H9 (cell line): ENCODE measurements around the gene MAPK8. TPM values are rescaled to one million over a fixed set of nuclear protein-coding genes. Genes with fewer than 3 reads are reported as not detected.

Source experiments
- DNase-seq: peaks from one replicate; pipeline ENCODE4 v3.0.0-alpha.2; 2017
- H2AFZ ChIP-seq: one replicate; pipeline ENCODE4 v1.6.1; 2013; ENCODE audit warnings: mild to moderate bottlenecking, low read length, control low read depth, moderate library complexity
- H2AK5ac ChIP-seq: 2 replicates; pipeline ENCODE4 v1.6.1; 2013; ENCODE audit warnings: low read length, control low read depth, mixed read lengths; ENCODE audit not compliant: insufficient read length
- H2BK120ac ChIP-seq: one replicate; pipeline ENCODE4 v1.6.1; 2013; ENCODE audit warnings: low read depth, mild to moderate bottlenecking, low read length, control low read depth, inconsistent platforms; ENCODE audit not compliant: poor library complexity, severe bottlenecking
- H2BK12ac ChIP-seq: 2 replicates; pipeline ENCODE4 v1.6.1; 2013; ENCODE audit warnings: low read length, control low read depth, mixed read lengths, low read depth; ENCODE audit not compliant: insufficient read length
- H2BK15ac ChIP-seq: 2 replicates; pipeline ENCODE4 v1.6.1; 2013; ENCODE audit warnings: low read depth, low read length, control low read depth
- H2BK20ac ChIP-seq: one replicate; pipeline ENCODE4 v1.6.1; 2013; ENCODE audit warnings: low read depth, mild to moderate bottlenecking, low read length, control low read depth, inconsistent platforms; ENCODE audit not compliant: poor library complexity, severe bottlenecking
- H2BK5ac ChIP-seq: 2 replicates; pipeline ENCODE4 v1.6.1; 2013; ENCODE audit warnings: low read length, control low read depth, mixed read lengths; ENCODE audit not compliant: insufficient read length
- H3K14ac ChIP-seq: 2 replicates; pipeline ENCODE4 v1.6.1; 2013; ENCODE audit warnings: low read length, control low read depth; ENCODE audit not compliant: insufficient read depth
- H3K18ac ChIP-seq: 2 replicates; pipeline ENCODE4 v1.6.1; 2013; ENCODE audit warnings: low read depth, mild to moderate bottlenecking, mixed read lengths, low read length, control low read depth; ENCODE audit not compliant: insufficient read length
- H3K23ac ChIP-seq: 2 replicates; pipeline ENCODE4 v1.6.1; 2013; ENCODE audit warnings: low read length, control low read depth, mixed read lengths, low read depth; ENCODE audit not compliant: insufficient read length
- H3K23me2 ChIP-seq: 2 replicates; pipeline ENCODE4 v1.6.1; 2013; ENCODE audit warnings: low read depth, mild to moderate bottlenecking, mixed read lengths, low read length, control low read depth; ENCODE audit not compliant: insufficient read length, poor library complexity, severe bottlenecking
- H3K27ac ChIP-seq: 2 replicates; pipeline ENCODE4 v1.5.1; 2013; ENCODE audit warnings: low read length, control low read depth, mixed read lengths, low read depth; ENCODE audit not compliant: insufficient read length
- H3K27me3 ChIP-seq: 2 replicates; pipeline ENCODE4 v1.6.1; 2013; ENCODE audit warnings: low read length, control low read depth, inconsistent platforms; ENCODE audit not compliant: insufficient read depth
- H3K4ac ChIP-seq: 2 replicates; pipeline ENCODE4 v1.6.1; 2013; ENCODE audit warnings: low read depth, mild to moderate bottlenecking, control low read depth, inconsistent platforms, low read length, moderate library complexity
- H3K4me1 ChIP-seq: 2 replicates; pipeline ENCODE4 v1.6.1; 2013; ENCODE audit warnings: low read length, control low read depth, inconsistent platforms; ENCODE audit not compliant: insufficient read depth
- H3K4me2 ChIP-seq: 2 replicates; pipeline ENCODE4 v1.6.1; 2013; ENCODE audit warnings: low read length, control low read depth, mixed read lengths; ENCODE audit not compliant: insufficient read length, insufficient read depth
- H3K56ac ChIP-seq: 2 replicates; pipeline ENCODE4 v1.6.1; 2013; ENCODE audit warnings: low read depth, mild to moderate bottlenecking, mixed read lengths, low read length, control low read depth; ENCODE audit not compliant: insufficient read length
- H3K79me1 ChIP-seq: 2 replicates; pipeline ENCODE4 v1.6.1; 2013; ENCODE audit warnings: low read depth, mild to moderate bottlenecking, moderate library complexity, low read length, control low read depth, inconsistent platforms; ENCODE audit not compliant: insufficient read depth, poor library complexity, severe bottlenecking
- H3K79me2 ChIP-seq: 2 replicates; pipeline ENCODE4 v1.6.1; 2013; ENCODE audit warnings: low read length, control low read depth, inconsistent platforms; ENCODE audit not compliant: insufficient read depth
- H3K9ac ChIP-seq: 2 replicates; pipeline ENCODE4 v1.6.1; 2013; ENCODE audit warnings: low read length, control low read depth, mixed read lengths; ENCODE audit not compliant: insufficient read length; ENCODE audit errors: extremely low read depth
- H3K9me3 ChIP-seq: one replicate; pipeline ENCODE4 v1.6.1; 2013; ENCODE audit warnings: low read depth, low read length, inconsistent platforms; ENCODE audit not compliant: control insufficient read depth
- H3T11ph ChIP-seq: one replicate; pipeline ENCODE4 v1.6.1; 2013; ENCODE audit warnings: mild to moderate bottlenecking, low read length, control low read depth, inconsistent platforms
- H4K20me1 ChIP-seq: one replicate; pipeline ENCODE4 v1.6.1; 2013; ENCODE audit not compliant: control insufficient read depth, insufficient read length, insufficient read depth
- H4K5ac ChIP-seq: 2 replicates; pipeline ENCODE4 v1.6.1; 2013; ENCODE audit warnings: low read depth, mild to moderate bottlenecking, mixed read lengths, low read length, control low read depth; ENCODE audit not compliant: insufficient read length
- H4K8ac ChIP-seq: replicated peaks from 2 replicates; pipeline ENCODE4 v1.6.1; 2013; ENCODE audit warnings: low read length, control low read depth, mixed read lengths, low read depth; ENCODE audit not compliant: insufficient read length
- H4K91ac ChIP-seq: 2 replicates; pipeline ENCODE4 v1.6.1; 2013; ENCODE audit warnings: low read depth, mild to moderate bottlenecking, moderate library complexity, mixed read lengths, low read length, control low read depth; ENCODE audit not compliant: insufficient read length
- H3K27ac Mint-ChIP-seq, 3 experiments: 2 replicates in 2 of 3; 3 replicates in 1 of 3; pipeline ENCODE4 v1.8.0; 2020 to 2021; ENCODE audit warnings: mixed read lengths in 3 of 3, mild to moderate bottlenecking in 1 of 3, moderate library complexity in 1 of 3
- H3K27me3 Mint-ChIP-seq: 2 replicates; pipeline ENCODE4 v1.8.0; 2021; ENCODE audit warnings: low read depth, mild to moderate bottlenecking, moderate library complexity, mixed read lengths
- H3K36me3 Mint-ChIP-seq, 3 experiments: 2 replicates in 2 of 3; 3 replicates in 1 of 3; pipeline ENCODE4 v1.8.0; 2020 to 2021; ENCODE audit warnings: low read depth in 3 of 3, mixed read lengths in 3 of 3; ENCODE audit not compliant: insufficient read depth in 1 of 3
- H3K4me1 Mint-ChIP-seq, 2 experiments: 2 replicates each; pipeline ENCODE4 v1.8.0; 2020; ENCODE audit warnings: mixed read lengths in 2 of 2
- H3K4me3 Mint-ChIP-seq, 2 experiments: 2 replicates in 1 of 2; 3 replicates in 1 of 2; pipeline ENCODE4 v1.8.0; 2020 to 2021; ENCODE audit warnings: mild to moderate bottlenecking in 2 of 2, mixed read lengths in 2 of 2, moderate library complexity in 1 of 2
- H3K9me3 Mint-ChIP-seq, 2 experiments: 2 replicates in 1 of 2; 3 replicates in 1 of 2; pipeline ENCODE4 v1.8.0; 2020; ENCODE audit warnings: mild to moderate bottlenecking in 2 of 2, mixed read lengths in 2 of 2, moderate library complexity in 1 of 2
- total RNA-seq: library from RNA; stranded (reverse); gene quantifications from 2 replicates; pipeline ENCODE4 v1.2.1, GENCODE V29; 2021
- TF ChIP-seq, protein P1 (sequence below): fragments of 200-600 bp; sonication (generic); conservative IDR thresholded peaks from 3 replicates; pipeline ENCODE4 v1.8.0; 2021; ENCODE audit warnings: antibody characterized with exemption, mild to moderate bottlenecking

Gene MAPK8
- total RNA-seq, 1 experiment from 2014 or later, result 52.0 TPM

- Histone ChIP-seq H3K4me2 (no peak overlapping the region), H2BK15ac (no peak overlapping the region), H3K56ac (no peak overlapping the region), H4K91ac (no peak overlapping the region), H3K9me3 (no peaks in the 10 kb centered on the region), H2BK120ac (no peak overlapping the region), H3K23ac (no peak overlapping the region), H3K27ac (no peak overlapping the region), H3T11ph (no peak overlapping the region), H4K20me1 (no peaks in the 10 kb centered on the region), H2AK5ac (no peak overlapping the region), H3K14ac (no peak overlapping the region), H3K27me3 (no peaks in the 10 kb centered on the region), H3K79me2 (peaks cover 9% of the 10 kb centered on the region; the same call in 1 of the 2 replicates), H2BK12ac (no peak overlapping the region), H4K5ac (no peak overlapping the region), H2AFZ (no peak overlapping the region), H3K4ac (no peak overlapping the region), H3K9ac (no peak overlapping the region), H3K23me2 (no peaks in the 10 kb centered on the region), H2BK20ac (no peak overlapping the region), H3K79me1 (peaks cover 2% of the 10 kb centered on the region), H2BK5ac (no peak overlapping the region), H3K4me1 (no peaks in the 10 kb centered on the region), H4K8ac (no peak overlapping the region), H3K18ac (no peak overlapping the region)
- peaks cover 6 to 15% of the 10 kb centered on the region in 2 experiments for H3K4me1 Mint-ChIP-seq
- no peak for DNase-seq
- no peaks in the 10 kb centered on the region for H3K9me3 Mint-ChIP-seq
- H3K4me3 Mint-ChIP-seq, result no peak overlapping the region
- TF ChIP-seq, protein P1, sequence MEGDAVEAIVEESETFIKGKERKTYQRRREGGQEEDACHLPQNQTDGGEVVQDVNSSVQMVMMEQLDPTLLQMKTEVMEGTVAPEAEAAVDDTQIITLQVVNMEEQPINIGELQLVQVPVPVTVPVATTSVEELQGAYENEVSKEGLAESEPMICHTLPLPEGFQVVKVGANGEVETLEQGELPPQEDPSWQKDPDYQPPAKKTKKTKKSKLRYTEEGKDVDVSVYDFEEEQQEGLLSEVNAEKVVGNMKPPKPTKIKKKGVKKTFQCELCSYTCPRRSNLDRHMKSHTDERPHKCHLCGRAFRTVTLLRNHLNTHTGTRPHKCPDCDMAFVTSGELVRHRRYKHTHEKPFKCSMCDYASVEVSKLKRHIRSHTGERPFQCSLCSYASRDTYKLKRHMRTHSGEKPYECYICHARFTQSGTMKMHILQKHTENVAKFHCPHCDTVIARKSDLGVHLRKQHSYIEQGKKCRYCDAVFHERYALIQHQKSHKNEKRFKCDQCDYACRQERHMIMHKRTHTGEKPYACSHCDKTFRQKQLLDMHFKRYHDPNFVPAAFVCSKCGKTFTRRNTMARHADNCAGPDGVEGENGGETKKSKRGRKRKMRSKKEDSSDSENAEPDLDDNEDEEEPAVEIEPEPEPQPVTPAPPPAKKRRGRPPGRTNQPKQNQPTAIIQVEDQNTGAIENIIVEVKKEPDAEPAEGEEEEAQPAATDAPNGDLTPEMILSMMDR, result no peak
- H3K36me3 Mint-ChIP-seq, result no peaks in the 10 kb centered on the region
- no peak overlapping the region for H3K27ac Mint-ChIP-seq
- H3K27me3 Mint-ChIP-seq, result no peaks in the 10 kb centered on the region; the same call in 1 of the 2 replicates
Measured at GRCh38 chr10:48366261-48366660, 59.8 kb downstream of the MAPK8 start.
